ENCODE measurements around the gene ADA. TPM values are rescaled to one million over a fixed set of nuclear protein-coding genes. Genes with fewer than 3 reads are reported as not detected.

ADA gene
- polyA plus RNA-seq, 1 donor (not counting 4 experiments of a cell fraction or from before 2014, with no cell fraction given), result 21.4 TPM

DNA sequence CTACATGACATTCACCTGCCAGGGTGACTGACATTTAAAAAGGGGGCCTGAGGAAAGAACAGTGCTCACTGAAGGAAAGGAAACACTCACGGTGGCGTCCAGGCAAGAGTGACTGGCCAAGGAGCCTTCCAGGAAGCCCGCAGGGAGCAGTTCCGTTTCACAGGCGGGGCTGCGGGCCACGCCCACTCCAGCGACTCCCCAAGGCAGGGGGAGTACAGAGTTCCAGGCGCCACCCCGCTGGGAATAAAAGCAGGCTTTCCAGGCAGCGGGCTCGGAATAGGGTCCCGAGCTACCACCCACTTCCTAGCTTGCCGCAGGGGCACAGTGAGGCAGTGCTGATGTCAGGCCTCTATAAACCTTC, 34.9 kb downstream of the ADA start:
- H3K79me2 ChIP-seq (ENCODE audit: control insufficient read depth, insufficient read depth, low read length), result no peaks in the 10 kb centered on the region
- no peaks in the 10 kb centered on the region for H3K27me3 ChIP-seq (ENCODE audit: control insufficient read depth, extremely low read depth, insufficient read depth, low read length)
- no peak overlapping the region for H3K4me3 ChIP-seq (ENCODE audit: control insufficient read depth in 2 of 3, extremely low read depth in 1 of 3, insufficient read depth in 2 of 3, low read depth in 1 of 3, low read length in 3 of 3)
- H3K27ac ChIP-seq (ENCODE audit: control insufficient read depth, insufficient read depth, low read length), result no peak overlapping the region
- no peak overlapping the region for H2AFZ ChIP-seq (ENCODE audit: control insufficient read depth, low read length)
- H4K20me1 ChIP-seq (ENCODE audit: control insufficient read depth, extremely low read depth, insufficient read depth, low read length), result no peaks in the 10 kb centered on the region
- no peak overlapping the region for H3K9ac ChIP-seq (ENCODE audit: control insufficient read depth, extremely low read depth, insufficient read depth, low read length)
- no peak overlapping the region for H3K4me2 ChIP-seq (ENCODE audit: control insufficient read depth, extremely low read depth, insufficient read depth, low read depth, low read length)
- H3K9me3 ChIP-seq (ENCODE audit: control insufficient read depth, low read depth, low read length), result no peaks in the 10 kb centered on the region
- no peak for FAIRE-seq
- TF ChIP-seq CTCF (optimal IDR thresholded peaks at IDR 0.05 in 1 of 3, IDR thresholded peaks at IDR 0.05 in 1 of 3, conservative IDR thresholded peaks at IDR 0.05 in 1 of 3; ENCODE audit: extremely low read depth in 1 of 3, insufficient read depth in 2 of 3, low read length in 3 of 3) (no peak), EZH2 (IDR thresholded peaks at IDR 0.05; ENCODE audit: low read length) (no peak)
- DNase-seq (ENCODE audit: low read depth, low spot score), result no peak
- H3K4me1 ChIP-seq (ENCODE audit: control insufficient read depth, extremely low read depth, insufficient read depth, low read length), result no peaks in the 10 kb centered on the region
- H3K9me1 ChIP-seq (ENCODE audit: control insufficient read depth, extremely low read depth, insufficient read depth, low read length), result no peaks in the 10 kb centered on the region
- dilution Hi-C loops (cut with MboI; ENCODE audit: extremely low pct_ligation_motif_present, low sequenced_read_pairs), result no loop called here
- peaks cover 14 to 16% of the 10 kb centered on the region in 2 experiments for H3K36me3 ChIP-seq (ENCODE audit: control insufficient read depth in 2 of 2, extremely low read depth in 1 of 2, insufficient read depth in 2 of 2, low read length in 2 of 2)

DNA sequence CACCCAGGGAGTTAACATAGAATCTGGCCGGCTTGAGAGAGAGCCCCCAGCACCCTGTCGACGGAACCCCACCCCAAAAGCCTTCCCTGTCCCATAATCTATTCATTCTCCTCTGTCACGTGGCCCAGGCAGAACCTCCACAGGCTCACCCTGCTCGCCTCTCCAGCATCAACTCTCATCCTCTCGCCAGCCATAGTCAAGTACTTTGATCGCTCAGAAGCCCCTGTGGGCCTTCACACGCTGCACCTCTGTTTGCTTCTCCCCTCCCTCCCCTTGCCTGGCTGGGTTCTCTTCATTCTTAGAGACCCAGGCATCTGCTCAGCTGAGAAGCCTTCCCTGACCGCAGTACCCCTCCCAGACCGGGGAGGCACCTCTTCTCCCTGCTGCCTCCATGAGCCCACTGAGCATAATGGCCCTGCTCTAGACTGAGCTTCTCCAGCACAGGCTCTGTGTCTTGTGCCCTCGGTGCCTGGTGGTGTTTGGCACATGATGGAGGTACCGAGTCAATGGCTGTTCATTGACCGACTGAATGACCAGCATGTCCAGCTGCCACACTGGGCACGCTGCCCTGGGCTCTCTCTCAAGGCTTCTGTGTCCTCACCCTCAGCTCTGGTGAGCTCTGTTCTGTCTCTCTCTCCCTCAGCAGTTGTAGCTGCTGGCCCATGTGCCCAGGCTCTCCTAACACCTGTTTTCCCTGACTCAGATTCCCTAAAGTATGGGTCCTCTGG, 35.5 kb downstream of the ADA start:
- FAIRE-seq, result no peak
- TF ChIP-seq EZH2 (IDR thresholded peaks at IDR 0.05; ENCODE audit: low read length) (no peak), CTCF (optimal IDR thresholded peaks at IDR 0.05 in 1 of 3, IDR thresholded peaks at IDR 0.05 in 1 of 3, conservative IDR thresholded peaks at IDR 0.05 in 1 of 3; ENCODE audit: extremely low read depth in 1 of 3, insufficient read depth in 2 of 3, low read length in 3 of 3) (no peak)
- Histone ChIP-seq H4K20me1 (ENCODE audit: control insufficient read depth, extremely low read depth, insufficient read depth, low read length) (no peaks in the 10 kb centered on the region), H3K27me3 (ENCODE audit: control insufficient read depth, extremely low read depth, insufficient read depth, low read length) (no peaks in the 10 kb centered on the region), H3K4me2 (ENCODE audit: control insufficient read depth, extremely low read depth, insufficient read depth, low read depth, low read length) (no peak overlapping the region), H3K4me1 (ENCODE audit: control insufficient read depth, extremely low read depth, insufficient read depth, low read length) (no peaks in the 10 kb centered on the region), H3K27ac (ENCODE audit: control insufficient read depth, insufficient read depth, low read length) (no peak overlapping the region), H3K9me3 (ENCODE audit: control insufficient read depth, low read depth, low read length) (no peaks in the 10 kb centered on the region), H3K9me1 (ENCODE audit: control insufficient read depth, extremely low read depth, insufficient read depth, low read length) (no peaks in the 10 kb centered on the region), H3K9ac (ENCODE audit: control insufficient read depth, extremely low read depth, insufficient read depth, low read length) (no peak overlapping the region), H3K36me3 (ENCODE audit: control insufficient read depth in 2 of 2, extremely low read depth in 1 of 2, insufficient read depth in 2 of 2, low read length in 2 of 2) (peaks cover 14 to 16% of the 10 kb centered on the region in 2 experiments), H3K79me2 (ENCODE audit: control insufficient read depth, insufficient read depth, low read length) (no peaks in the 10 kb centered on the region), H2AFZ (ENCODE audit: control insufficient read depth, low read length) (no peak overlapping the region), H3K4me3 (ENCODE audit: control insufficient read depth in 2 of 3, extremely low read depth in 1 of 3, insufficient read depth in 2 of 3, low read depth in 1 of 3, low read length in 3 of 3) (no peak overlapping the region)
- DNase-seq (ENCODE audit: low read depth, low spot score), result no peak
- dilution Hi-C loops (cut with MboI; ENCODE audit: extremely low pct_ligation_motif_present, low sequenced_read_pairs), result no loop called here

Measured in keratinocyte (primary cell).